ENCODE results near the gene DNAJB13. TPM values are rescaled to one million over a fixed set of nuclear protein-coding genes. Genes with fewer than 3 reads are reported as not detected.

DNAJB13 gene, protein sequence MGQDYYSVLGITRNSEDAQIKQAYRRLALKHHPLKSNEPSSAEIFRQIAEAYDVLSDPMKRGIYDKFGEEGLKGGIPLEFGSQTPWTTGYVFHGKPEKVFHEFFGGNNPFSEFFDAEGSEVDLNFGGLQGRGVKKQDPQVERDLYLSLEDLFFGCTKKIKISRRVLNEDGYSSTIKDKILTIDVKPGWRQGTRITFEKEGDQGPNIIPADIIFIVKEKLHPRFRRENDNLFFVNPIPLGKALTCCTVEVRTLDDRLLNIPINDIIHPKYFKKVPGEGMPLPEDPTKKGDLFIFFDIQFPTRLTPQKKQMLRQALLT
- 1 to 10 TPM in 1 of 6 donors, under 1 TPM in 5; 0.22 to 1.8 (median 0.41) TPM for total RNA-seq
- 1 to 10 TPM in 1 of 2 donors, under 1 TPM in 1; 0.99 to 2.1 TPM for polyA plus RNA-seq

DNA sequence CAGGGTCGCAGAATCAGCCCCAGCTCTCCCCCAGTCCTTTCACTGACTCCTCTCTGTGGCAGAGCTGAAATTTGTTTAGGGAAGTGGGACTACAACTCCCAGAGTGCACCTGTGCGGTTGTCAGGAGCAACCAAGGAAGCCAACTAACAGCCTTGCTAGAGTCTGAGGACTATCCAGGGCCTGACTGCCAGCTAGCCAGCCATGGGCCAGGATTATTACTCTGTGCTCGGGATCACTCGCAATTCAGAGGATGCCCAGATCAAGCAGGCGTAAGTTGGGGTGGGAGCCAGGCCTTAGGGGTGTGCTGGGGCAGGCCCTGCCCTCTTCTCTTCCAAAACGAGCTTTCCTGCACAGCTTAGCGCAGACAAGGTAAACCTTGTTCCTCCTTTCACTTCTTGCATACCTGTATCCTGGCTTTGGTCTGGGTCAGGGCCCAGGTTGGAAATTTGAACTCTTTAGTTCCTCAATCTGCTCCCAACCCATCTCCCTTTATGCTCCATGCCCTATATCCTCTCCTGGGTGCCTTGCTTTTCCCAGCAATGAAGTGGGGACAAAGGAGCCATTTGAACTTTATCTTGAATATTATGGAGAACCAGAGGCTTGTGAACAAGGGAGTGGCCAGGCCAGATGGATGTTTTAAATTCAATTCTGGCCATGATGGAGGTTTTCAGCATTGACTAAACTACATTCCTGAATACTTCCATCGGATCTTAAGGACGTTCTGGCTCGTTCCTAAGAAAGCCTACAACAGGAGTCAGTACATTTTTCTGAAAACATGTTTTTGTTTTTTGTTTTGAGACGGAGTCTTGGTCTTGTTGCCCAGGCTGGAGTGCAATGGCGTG, at the start of gene DNAJB13:
TSS of gene DNAJB13 (plus strand) at position 158 of the 842 bp plus-strand sequence. CDS start at position 202, 44 bp downstream.
- Histone ChIP-seq H3K36me3 (no peaks in the 10 kb centered on the region), H3K4me1 (no peaks in the 10 kb centered on the region), H3K27ac (peak within 1 kb of the TSS in 1 of 4 donors; percentile 8), H3K9me3 (no peaks in the 10 kb centered on the region), H3K4me3 (no peak within 1 kb of the TSS), H3K27me3 (no peaks in the 10 kb centered on the region)
- intact Hi-C loops (cut with DNase I): no loop called here
- 78 to 85% methylated on average over 12 of the region's 12 CpGs for WGBS, 2 donors
- ATAC-seq (peak; percentile 53 to 85 (median 80)), DNase-seq (peak in 2 of 6 donors; percentile 17 to 36), FAIRE-seq (no peak)
- TF ChIP-seq, protein P1, sequence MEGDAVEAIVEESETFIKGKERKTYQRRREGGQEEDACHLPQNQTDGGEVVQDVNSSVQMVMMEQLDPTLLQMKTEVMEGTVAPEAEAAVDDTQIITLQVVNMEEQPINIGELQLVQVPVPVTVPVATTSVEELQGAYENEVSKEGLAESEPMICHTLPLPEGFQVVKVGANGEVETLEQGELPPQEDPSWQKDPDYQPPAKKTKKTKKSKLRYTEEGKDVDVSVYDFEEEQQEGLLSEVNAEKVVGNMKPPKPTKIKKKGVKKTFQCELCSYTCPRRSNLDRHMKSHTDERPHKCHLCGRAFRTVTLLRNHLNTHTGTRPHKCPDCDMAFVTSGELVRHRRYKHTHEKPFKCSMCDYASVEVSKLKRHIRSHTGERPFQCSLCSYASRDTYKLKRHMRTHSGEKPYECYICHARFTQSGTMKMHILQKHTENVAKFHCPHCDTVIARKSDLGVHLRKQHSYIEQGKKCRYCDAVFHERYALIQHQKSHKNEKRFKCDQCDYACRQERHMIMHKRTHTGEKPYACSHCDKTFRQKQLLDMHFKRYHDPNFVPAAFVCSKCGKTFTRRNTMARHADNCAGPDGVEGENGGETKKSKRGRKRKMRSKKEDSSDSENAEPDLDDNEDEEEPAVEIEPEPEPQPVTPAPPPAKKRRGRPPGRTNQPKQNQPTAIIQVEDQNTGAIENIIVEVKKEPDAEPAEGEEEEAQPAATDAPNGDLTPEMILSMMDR (IDR thresholded peaks at IDR 0.05): no peak

DNA sequence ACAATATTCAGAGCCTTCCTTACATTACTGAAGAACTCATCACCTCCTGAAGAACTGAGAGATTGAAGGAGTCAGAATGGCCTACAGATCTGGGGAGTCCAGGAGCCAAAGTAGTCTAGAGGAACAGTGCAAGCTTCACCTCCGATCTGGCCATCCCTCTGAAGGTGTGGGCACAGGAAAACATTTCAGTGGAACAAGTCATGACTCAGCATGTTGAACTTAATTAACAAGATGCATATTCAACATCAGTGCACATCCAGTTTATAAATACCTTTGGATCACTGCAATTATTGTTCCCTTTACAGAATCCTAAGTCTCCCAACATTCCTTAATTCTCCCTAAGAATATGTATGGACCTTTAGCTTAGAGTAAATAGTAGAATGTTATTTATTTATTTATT, 48.5 kb upstream of the DNAJB13 start:
- FAIRE-seq: no peak
- peaks cover 0 to 33% (median 3%) of the 10 kb centered on the region in 3 donors for H3K36me3 ChIP-seq
- intact Hi-C loops (cut with DNase I): no loop called here

DNA sequence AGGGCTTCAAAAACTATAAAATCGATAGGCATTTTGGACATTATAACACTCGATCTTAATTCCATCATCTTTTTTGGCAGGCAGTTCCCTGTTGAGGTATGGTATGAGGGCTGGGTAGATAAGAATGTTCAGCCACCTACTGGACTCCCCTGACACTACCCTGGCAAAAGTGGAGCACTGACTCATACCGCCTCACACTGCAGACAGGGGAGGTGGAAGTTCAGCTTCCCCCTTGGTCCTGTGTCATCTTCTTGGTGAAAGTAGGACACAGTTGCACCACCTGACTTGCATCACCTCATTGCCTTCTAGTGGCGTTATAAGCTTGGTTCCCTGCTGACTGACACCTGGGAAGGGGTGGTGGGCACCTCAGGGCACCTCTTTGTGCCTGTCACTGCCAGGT, 43.6 kb upstream of the DNAJB13 start:
- H3K9me3 ChIP-seq: no peaks in the 10 kb centered on the region
- H3K4me1 ChIP-seq: no peaks in the 10 kb centered on the region
- FAIRE-seq (no peak), ATAC-seq (peak in 3 of 4 donors; percentile 41 to 49 (median 42)), DNase-seq (no peak)
- peaks cover 0 to 34% (median 0%) of the 10 kb centered on the region in 3 donors for H3K36me3 ChIP-seq
- H3K27ac ChIP-seq: no peak overlapping the region
- 77 to 93% methylated on average over 4 of the region's 4 CpGs for WGBS, 2 donors
- TF ChIP-seq, protein P1 (IDR thresholded peaks at IDR 0.05): no peak
- H3K27me3 ChIP-seq: no peaks in the 10 kb centered on the region
- intact Hi-C loops (cut with DNase I): no loop called here
- H3K4me3 ChIP-seq: no peak overlapping the region

More for the DNA sequence above, 48.5 kb upstream of the DNAJB13 start:
- DNase-seq (no peak), ATAC-seq (no peak)
- no peak overlapping the region for H3K4me3 ChIP-seq
- WGBS, 2 donors: 85 to 95% methylated on average over 1 of the region's 1 CpG
- TF ChIP-seq, protein P1 (IDR thresholded peaks at IDR 0.05): no peak
- no peak overlapping the region for H3K27ac ChIP-seq
- H3K27me3 ChIP-seq: no peaks in the 10 kb centered on the region
- H3K9me3 ChIP-seq: no peaks in the 10 kb centered on the region
- H3K4me1 ChIP-seq: no peaks in the 10 kb centered on the region

DNA sequence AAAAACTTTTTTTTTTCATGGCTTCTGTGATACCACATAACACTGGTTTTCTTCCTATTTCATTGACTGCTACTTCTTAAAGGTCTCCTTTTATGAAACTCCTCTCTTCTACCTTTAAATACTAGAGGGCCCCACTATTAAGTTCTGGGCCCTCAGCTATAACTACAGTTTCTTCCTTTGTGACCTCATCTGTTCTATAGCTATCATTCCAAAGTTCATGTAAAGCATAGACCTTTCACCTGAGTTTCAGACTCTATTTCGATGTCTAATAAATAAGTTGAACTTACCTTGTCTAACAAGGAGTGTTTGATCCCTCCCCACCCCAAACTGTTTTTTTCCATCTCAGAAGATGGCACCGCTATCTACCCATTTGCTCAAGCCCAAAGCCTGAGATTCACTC, 38.8 kb upstream of the DNAJB13 start:
- H3K27me3 ChIP-seq: no peaks in the 10 kb centered on the region
- intact Hi-C loops (cut with DNase I): no loop called here
- FAIRE-seq: no peak
- 96 to 97% methylated on average over 2 of the region's 2 CpGs for WGBS, 2 donors
- H3K4me3 ChIP-seq: no peak overlapping the region
- H3K27ac ChIP-seq: no peak overlapping the region
- DNase-seq: no peak
- ATAC-seq: no peak
- H3K4me1 ChIP-seq: peaks cover 0 to 6% (median 5%) of the 10 kb centered on the region in 3 donors
- no peaks in the 10 kb centered on the region for H3K9me3 ChIP-seq
- TF ChIP-seq, protein P1 (IDR thresholded peaks at IDR 0.05): no peak
- peaks cover 0 to 20% (median 0%) of the 10 kb centered on the region in 3 donors for H3K36me3 ChIP-seq

All from pancreas (tissue), 10 donors.